Parathyroid adenoma (tissue), 2 donors: Measurements from ENCODE around the gene DNAJA2.

Source experiments
- H2AFZ ChIP-seq: fragments of 300-600 bp; sonication (generic); one replicate; pipeline ENCODE4 v1.7.0; 2017; ENCODE audit warnings: antibody characterized with exemption, mild to moderate bottlenecking
- H3K27ac ChIP-seq: fragments of 300-600 bp; sonication (generic); one replicate; pipeline ENCODE4 v1.7.0; 2017
- H3K27me3 ChIP-seq: fragments of 300-600 bp; sonication (generic); one replicate; pipeline ENCODE4 v1.7.0; 2017; ENCODE audit warnings: low read length; ENCODE audit not compliant: control insufficient read depth, insufficient read depth
- H3K36me3 ChIP-seq: fragments of 300-600 bp; sonication (generic); one replicate; pipeline ENCODE4 v1.7.0; 2017; ENCODE audit warnings: low read length; ENCODE audit not compliant: control insufficient read depth, insufficient read depth
- H3K4me1 ChIP-seq: fragments of 300-600 bp; sonication (generic); one replicate; pipeline ENCODE4 v1.7.0; 2017; ENCODE audit warnings: control low read depth
- H3K4me2 ChIP-seq: fragments of 300-600 bp; sonication (generic); one replicate; pipeline ENCODE4 v1.7.0; 2017; ENCODE audit warnings: low read length
- H3K4me3 ChIP-seq: fragments of 300-600 bp; sonication (generic); one replicate; pipeline ENCODE4 v1.7.0; 2017; ENCODE audit warnings: low read depth, low read length
- H3K79me2 ChIP-seq: fragments of 300-600 bp; sonication (generic); one replicate; pipeline ENCODE4 v1.7.0; 2017; ENCODE audit warnings: control low read depth
- H3K9ac ChIP-seq: fragments of 300-600 bp; sonication (generic); one replicate; pipeline ENCODE4 v1.7.0; 2017; ENCODE audit warnings: mild to moderate bottlenecking
- H3K9me3 ChIP-seq: fragments of 300-600 bp; sonication (generic); one replicate; pipeline ENCODE4 v1.7.0; 2017; ENCODE audit warnings: low read length; ENCODE audit not compliant: control insufficient read depth
- CTCF ChIP-seq: fragments of 300-600 bp; sonication (generic); IDR thresholded peaks from one replicate; pipeline ENCODE4 v1.7.0; 2017; ENCODE audit warnings: antibody characterized with exemption, mild to moderate bottlenecking
- donor health status: primary hyperparathyroidism.

Gene DNAJA2

GRCh38 chr16:46996391-46996790 is 22.9 kb upstream of the DNAJA2 start:
- no peak overlapping the region for H3K4me3 ChIP-seq

DNA sequence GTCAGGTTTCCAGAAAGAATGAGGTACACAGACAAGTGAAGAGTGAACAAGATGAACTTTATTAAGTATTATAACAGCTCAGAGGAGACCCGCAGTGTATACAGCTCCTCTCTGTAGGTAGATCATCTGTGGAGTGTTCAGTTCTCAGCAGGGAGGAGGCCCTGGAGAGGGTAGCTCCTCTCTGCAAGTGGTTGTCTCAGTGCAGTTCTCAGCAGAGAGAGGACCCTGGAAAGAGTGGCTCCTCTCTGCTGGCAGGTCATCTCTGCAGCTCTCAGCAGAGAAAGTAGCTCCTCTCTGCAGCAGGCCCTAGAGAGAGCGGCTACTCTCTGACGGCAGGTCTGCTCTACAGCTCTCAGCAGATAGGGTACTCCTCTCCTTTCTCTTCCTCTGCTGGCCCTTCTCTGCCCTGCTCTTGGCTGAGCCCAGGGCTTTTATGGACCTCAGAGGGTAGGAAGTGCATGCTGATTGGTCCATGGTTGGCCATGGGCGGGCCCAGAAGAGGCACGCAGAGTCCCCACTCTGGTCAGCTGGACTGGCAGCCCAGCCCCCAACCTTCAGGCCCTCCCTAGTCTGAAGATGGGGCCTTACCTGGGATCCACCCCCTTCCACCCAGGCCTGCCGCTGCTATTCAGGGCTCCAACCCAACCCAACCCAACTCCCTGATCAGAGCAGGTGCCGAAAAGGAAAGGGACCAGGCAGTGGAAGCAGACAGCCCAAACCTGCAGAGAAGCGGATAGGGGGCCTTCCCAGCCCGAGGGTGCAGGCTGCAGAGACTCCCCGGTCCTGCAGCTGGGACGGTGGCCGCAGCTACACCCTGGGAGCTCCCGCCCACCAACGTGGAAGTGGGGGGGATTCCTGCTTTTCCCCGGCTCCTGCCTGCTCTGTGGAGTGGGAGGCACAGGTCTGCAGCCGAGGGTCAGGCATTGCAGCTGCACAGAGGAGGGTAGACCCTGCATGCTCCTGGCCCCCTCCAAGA is 18.5 kb upstream of the DNAJA2 start:
- no peak for TF ChIP-seq CTCF
- Histone ChIP-seq H3K27ac (no peak overlapping the region), H3K4me1 (no peaks in the 10 kb centered on the region), H2AFZ (no peak overlapping the region), H3K79me2 (no peaks in the 10 kb centered on the region), H3K4me3 (no peak overlapping the region), H3K4me2 (no peak overlapping the region), H3K9me3 (no peaks in the 10 kb centered on the region), H3K27me3 (no peaks in the 10 kb centered on the region), H3K36me3 (no peaks in the 10 kb centered on the region), H3K9ac (no peak overlapping the region)

More at GRCh38 chr16:46996391-46996790, 22.9 kb upstream of the DNAJA2 start:
- H3K36me3 ChIP-seq = no peaks in the 10 kb centered on the region
- no peak overlapping the region for H3K27ac ChIP-seq
- no peak overlapping the region for H2AFZ ChIP-seq
- H3K9ac ChIP-seq = no peak overlapping the region
- H3K4me2 ChIP-seq = no peak overlapping the region
- H3K79me2 ChIP-seq = no peaks in the 10 kb centered on the region
- no peaks in the 10 kb centered on the region for H3K9me3 ChIP-seq
- H3K27me3 ChIP-seq = no peaks in the 10 kb centered on the region
- no peak for TF ChIP-seq CTCF
- H3K4me1 ChIP-seq = no peaks in the 10 kb centered on the region

- no peaks in the 10 kb centered on the region for H3K36me3 ChIP-seq
- no peak overlapping the region for H3K27ac ChIP-seq
- no peaks in the 10 kb centered on the region for H3K79me2 ChIP-seq
- H3K9me3 ChIP-seq = no peaks in the 10 kb centered on the region
- H3K9ac ChIP-seq = no peak overlapping the region
- no peaks in the 10 kb centered on the region for H3K4me1 ChIP-seq
- no peak overlapping the region for H3K4me2 ChIP-seq
- no peaks in the 10 kb centered on the region for H3K27me3 ChIP-seq
- no peak overlapping the region for H3K4me3 ChIP-seq
- no peak overlapping the region for H2AFZ ChIP-seq
- no peak for TF ChIP-seq CTCF
Measured at GRCh38 chr16:46986896-46987295, 13.4 kb upstream of the DNAJA2 start.

DNA sequence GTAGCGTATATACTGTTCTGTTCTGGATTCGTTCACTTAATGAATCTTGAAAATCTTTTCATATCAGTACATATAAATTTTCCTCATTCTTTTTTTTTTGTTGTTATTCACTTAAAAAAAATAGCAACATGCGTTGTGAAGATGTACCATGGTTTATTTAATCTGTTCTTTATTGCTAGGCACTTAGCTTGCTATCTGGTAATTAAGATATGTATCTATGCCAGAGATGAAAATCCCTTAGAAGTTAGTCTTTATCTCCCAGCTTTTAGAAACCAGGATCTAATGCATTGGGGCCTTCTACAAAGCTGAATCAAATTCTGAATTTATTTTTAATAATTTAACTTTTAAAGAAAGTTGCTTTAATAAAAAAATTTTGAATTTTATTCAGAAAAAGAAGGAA is 13.0 kb upstream of the DNAJA2 start:
- Histone ChIP-seq H3K4me1 (no peaks in the 10 kb centered on the region), H3K27ac (no peak overlapping the region), H2AFZ (no peak overlapping the region), H3K4me2 (no peak overlapping the region), H3K9ac (no peak overlapping the region), H3K9me3 (no peaks in the 10 kb centered on the region), H3K4me3 (no peak overlapping the region), H3K79me2 (no peaks in the 10 kb centered on the region), H3K27me3 (no peaks in the 10 kb centered on the region), H3K36me3 (no peaks in the 10 kb centered on the region)
- TF ChIP-seq CTCF = no peak

GRCh38 chr16:46982335-46982734 is 8.9 kb upstream of the DNAJA2 start:
- no peak overlapping the region for H3K9ac ChIP-seq
- no peaks in the 10 kb centered on the region for H3K79me2 ChIP-seq
- TF ChIP-seq CTCF = no peak
- no peaks in the 10 kb centered on the region for H3K27me3 ChIP-seq
- H3K9me3 ChIP-seq = no peaks in the 10 kb centered on the region
- no peak overlapping the region for H2AFZ ChIP-seq
- no peaks in the 10 kb centered on the region for H3K4me1 ChIP-seq
- no peaks in the 10 kb centered on the region for H3K36me3 ChIP-seq
- H3K27ac ChIP-seq = no peak overlapping the region
- no peak overlapping the region for H3K4me3 ChIP-seq
- H3K4me2 ChIP-seq = no peak overlapping the region
